Activated CD4-positive, alpha-beta T cell treated with anti-CD3 and anti-CD28 coated beads, Interleukin-2, amount 50 U/mL, for 16 hours (primary cell): Measurements from ENCODE around the gene FAM174C.

ENCODE experiments used
- DNase-seq: peaks from one replicate; pipeline ENCODE4 v3.0.0-alpha.2; 2020

The FAM174C gene

GRCh38 chr19:1327125-1327524 lies 51.8 kb downstream of the FAM174C start:
- DNase-seq: no peak
